ENCODE data around the gene LUC7L.

DNA sequence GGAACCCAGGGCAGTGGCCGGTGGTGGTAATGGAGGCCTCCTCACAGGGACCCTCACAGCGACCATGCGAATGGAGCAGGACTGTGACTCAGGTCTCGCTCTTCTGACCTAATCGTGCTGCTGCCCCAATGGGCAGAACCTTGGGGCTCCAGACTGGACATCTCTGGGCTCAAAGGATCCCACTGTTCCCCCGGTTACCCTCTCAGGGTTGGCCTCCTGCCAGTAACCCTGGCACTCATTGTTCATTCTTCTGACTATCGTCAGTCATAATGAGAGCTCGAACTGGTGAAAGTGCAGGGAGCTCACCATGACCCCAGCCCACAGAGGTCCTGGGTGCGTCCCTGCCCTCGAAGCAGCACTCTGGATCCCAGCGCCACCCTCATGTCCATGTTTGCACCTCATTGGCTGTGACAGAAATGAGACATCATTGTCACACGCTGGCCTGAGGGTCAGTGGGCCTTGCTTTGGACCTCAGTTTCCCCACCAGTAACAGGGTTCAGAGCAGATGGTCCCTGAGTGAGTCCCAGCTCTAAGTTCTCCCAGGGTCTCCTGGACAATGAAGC is 86.8 kb downstream of the LUC7L start:
- TF ChIP-seq, protein P1, sequence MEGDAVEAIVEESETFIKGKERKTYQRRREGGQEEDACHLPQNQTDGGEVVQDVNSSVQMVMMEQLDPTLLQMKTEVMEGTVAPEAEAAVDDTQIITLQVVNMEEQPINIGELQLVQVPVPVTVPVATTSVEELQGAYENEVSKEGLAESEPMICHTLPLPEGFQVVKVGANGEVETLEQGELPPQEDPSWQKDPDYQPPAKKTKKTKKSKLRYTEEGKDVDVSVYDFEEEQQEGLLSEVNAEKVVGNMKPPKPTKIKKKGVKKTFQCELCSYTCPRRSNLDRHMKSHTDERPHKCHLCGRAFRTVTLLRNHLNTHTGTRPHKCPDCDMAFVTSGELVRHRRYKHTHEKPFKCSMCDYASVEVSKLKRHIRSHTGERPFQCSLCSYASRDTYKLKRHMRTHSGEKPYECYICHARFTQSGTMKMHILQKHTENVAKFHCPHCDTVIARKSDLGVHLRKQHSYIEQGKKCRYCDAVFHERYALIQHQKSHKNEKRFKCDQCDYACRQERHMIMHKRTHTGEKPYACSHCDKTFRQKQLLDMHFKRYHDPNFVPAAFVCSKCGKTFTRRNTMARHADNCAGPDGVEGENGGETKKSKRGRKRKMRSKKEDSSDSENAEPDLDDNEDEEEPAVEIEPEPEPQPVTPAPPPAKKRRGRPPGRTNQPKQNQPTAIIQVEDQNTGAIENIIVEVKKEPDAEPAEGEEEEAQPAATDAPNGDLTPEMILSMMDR (IDR thresholded peaks at IDR 0.05) = no peak
- no peak for TF ChIP-seq TEAD4 (IDR thresholded peaks at IDR 0.05; ENCODE audit: borderline replicate concordance, insufficient read depth)
- TF ChIP-seq REST (IDR thresholded peaks at IDR 0.05; ENCODE audit: low read depth, low read length) = no peak
- no peak for TF ChIP-seq POLR2AphosphoS5 (IDR thresholded peaks at IDR 0.05; ENCODE audit: low read depth, low read length)
- no peak for TF ChIP-seq TAF1 (IDR thresholded peaks at IDR 0.05; ENCODE audit: borderline replicate concordance, low read depth, low read length)
- TF ChIP-seq MAX (IDR thresholded peaks at IDR 0.05; ENCODE audit: low read depth) = no peak
- TF ChIP-seq CHD2 (IDR thresholded peaks at IDR 0.05; ENCODE audit: low read length, partially characterized antibody) = no peak
- TF ChIP-seq, protein P2, sequence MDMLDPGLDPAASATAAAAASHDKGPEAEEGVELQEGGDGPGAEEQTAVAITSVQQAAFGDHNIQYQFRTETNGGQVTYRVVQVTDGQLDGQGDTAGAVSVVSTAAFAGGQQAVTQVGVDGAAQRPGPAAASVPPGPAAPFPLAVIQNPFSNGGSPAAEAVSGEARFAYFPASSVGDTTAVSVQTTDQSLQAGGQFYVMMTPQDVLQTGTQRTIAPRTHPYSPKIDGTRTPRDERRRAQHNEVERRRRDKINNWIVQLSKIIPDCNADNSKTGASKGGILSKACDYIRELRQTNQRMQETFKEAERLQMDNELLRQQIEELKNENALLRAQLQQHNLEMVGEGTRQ (IDR thresholded peaks at IDR 0.05; ENCODE audit: borderline replicate concordance, low read depth, low read length) = no peak
- no peak for TF ChIP-seq NFIC (IDR thresholded peaks at IDR 0.05; ENCODE audit: borderline replicate concordance)
- no peak for TF ChIP-seq SIN3A (IDR thresholded peaks at IDR 0.05; ENCODE audit: borderline replicate concordance, low read depth, low read length)
- TF ChIP-seq NRF1 (IDR thresholded peaks at IDR 0.05; ENCODE audit: low read depth, low read length) = no peak
- no peak for TF ChIP-seq FOXJ3 (CRISPR knock-in tag; IDR thresholded peaks at IDR 0.05)
- TF ChIP-seq ZBTB33 (IDR thresholded peaks at IDR 0.05; ENCODE audit: borderline replicate concordance, low read depth) = no peak
